Fibroblast of lung (primary cell): ENCODE results near the gene LY6G6C. TPM values are rescaled to one million over a fixed set of nuclear protein-coding genes. Genes with fewer than 3 reads are reported as not detected.

ENCODE experiments used
- DNase-seq, 2 donors: peaks; one replicate each; pipeline versions ENCODE4 v3.0.0 to v3.0.0-alpha.2; 2010; ENCODE audit warnings: low read depth in 2 of 2
- H2AFZ ChIP-seq: 2 replicates; pipeline ENCODE4 v1.5.1; 2012; ENCODE audit warnings: low read length, control low read depth, inconsistent platforms
- H3K27ac ChIP-seq: 2 replicates; pipeline ENCODE4 v1.5.1; 2011; ENCODE audit warnings: low read length, control low read depth; ENCODE audit not compliant: insufficient read depth
- H3K27me3 ChIP-seq: 2 replicates; pipeline ENCODE4 v1.5.1; 2011; ENCODE audit warnings: mild to moderate bottlenecking, low read length; ENCODE audit not compliant: control insufficient read depth, insufficient read depth
- H3K36me3 ChIP-seq: 2 replicates; pipeline ENCODE4 v1.5.1; 2011; ENCODE audit warnings: low read length; ENCODE audit not compliant: control insufficient read depth, insufficient read depth
- H3K4me1 ChIP-seq: 2 replicates; pipeline ENCODE4 v1.5.1; 2011; ENCODE audit warnings: low read length; ENCODE audit not compliant: control insufficient read depth, insufficient read depth; ENCODE audit errors: extremely low read depth
- H3K4me2 ChIP-seq: 2 replicates; pipeline ENCODE4 v1.5.1; 2011; ENCODE audit warnings: low read length, control low read depth; ENCODE audit not compliant: insufficient read depth; ENCODE audit errors: extremely low read depth
- H3K4me3 ChIP-seq, 4 experiments: fragments of 200-600 bp in 1 of 4; sonication (generic) in 1 of 4; replicated peaks in 1 of 4; 2 replicates each; pipeline ENCODE4 v1.5.1; 2011 to 2016; ENCODE audit warnings: low read length in 4 of 4, low read depth in 3 of 4, mild to moderate bottlenecking in 3 of 4, control low read depth in 2 of 4, inconsistent platforms in 1 of 4, mixed read lengths in 1 of 4; ENCODE audit not compliant: insufficient read depth in 1 of 4; ENCODE audit errors: control extremely low read depth in 1 of 4
- H3K79me2 ChIP-seq: 2 replicates; pipeline ENCODE4 v1.5.1; 2012; ENCODE audit warnings: mild to moderate bottlenecking, low read length, inconsistent platforms; ENCODE audit not compliant: control insufficient read depth, insufficient read depth
- H3K9ac ChIP-seq: 2 replicates; pipeline ENCODE4 v1.5.1; 2011; ENCODE audit warnings: mild to moderate bottlenecking, low read length, control low read depth; ENCODE audit not compliant: insufficient read depth
- H3K9me3 ChIP-seq: 2 replicates; pipeline ENCODE4 v1.5.1; 2012; ENCODE audit warnings: low read depth, low read length; ENCODE audit not compliant: control insufficient read depth, insufficient read depth
- H4K20me1 ChIP-seq: 2 replicates; pipeline ENCODE4 v1.5.1; 2011; ENCODE audit warnings: low read length; ENCODE audit not compliant: control insufficient read depth, insufficient read depth; ENCODE audit errors: extremely low read depth
- EZH2 ChIP-seq: IDR thresholded peaks from 2 replicates; pipeline ENCODE4 v1.5.1; 2012; ENCODE audit warnings: low read length, control low read depth, mild to moderate bottlenecking; ENCODE audit errors: missing control alignments
- polyA plus RNA-seq, 2 donors: library from polyadenylated mRNA; depleted of rRNA in 1 of 2; stranded (reverse) in 1 of 2; unstranded in 1 of 2; fragments of >200 nt; gene quantifications; 2 replicates each; pipeline ENCODE4 v1.2.1, GENCODE V29; 2011 to 2012; ENCODE audit warnings: missing spikeins in 1 of 2
- total RNA-seq: library from RNA; depleted of rRNA; stranded (reverse); fragments of >200 nt; gene quantifications from 2 replicates; pipeline ENCODE4 v1.2.1, GENCODE V29; 2014
- TF ChIP-seq, protein P1 (sequence below), 2 donors: IDR thresholded peaks in 1 of 2; conservative IDR thresholded peaks in 1 of 2; 1 replicate in 1 of 2; 2 replicates in 1 of 2; pipeline ENCODE4 v1.5.1; 2011 to 2012; ENCODE audit warnings: low read length in 2 of 2, control low read depth in 1 of 2, inconsistent platforms in 1 of 2, low read depth in 1 of 2, mild to moderate bottlenecking in 1 of 2

LY6G6C gene
- total and polyA plus RNA-seq, 2 donors (not counting 1 experiment from before 2014, with no cell fraction given) = not detected

GRCh38 chr6:31687860-31688693, 33.5 kb downstream of the LY6G6C start:
- H2AFZ ChIP-seq = no peak overlapping the region
- no peak for DNase-seq
- peaks cover 30% of the 10 kb centered on the region for H3K36me3 ChIP-seq
- TF ChIP-seq, protein P1, sequence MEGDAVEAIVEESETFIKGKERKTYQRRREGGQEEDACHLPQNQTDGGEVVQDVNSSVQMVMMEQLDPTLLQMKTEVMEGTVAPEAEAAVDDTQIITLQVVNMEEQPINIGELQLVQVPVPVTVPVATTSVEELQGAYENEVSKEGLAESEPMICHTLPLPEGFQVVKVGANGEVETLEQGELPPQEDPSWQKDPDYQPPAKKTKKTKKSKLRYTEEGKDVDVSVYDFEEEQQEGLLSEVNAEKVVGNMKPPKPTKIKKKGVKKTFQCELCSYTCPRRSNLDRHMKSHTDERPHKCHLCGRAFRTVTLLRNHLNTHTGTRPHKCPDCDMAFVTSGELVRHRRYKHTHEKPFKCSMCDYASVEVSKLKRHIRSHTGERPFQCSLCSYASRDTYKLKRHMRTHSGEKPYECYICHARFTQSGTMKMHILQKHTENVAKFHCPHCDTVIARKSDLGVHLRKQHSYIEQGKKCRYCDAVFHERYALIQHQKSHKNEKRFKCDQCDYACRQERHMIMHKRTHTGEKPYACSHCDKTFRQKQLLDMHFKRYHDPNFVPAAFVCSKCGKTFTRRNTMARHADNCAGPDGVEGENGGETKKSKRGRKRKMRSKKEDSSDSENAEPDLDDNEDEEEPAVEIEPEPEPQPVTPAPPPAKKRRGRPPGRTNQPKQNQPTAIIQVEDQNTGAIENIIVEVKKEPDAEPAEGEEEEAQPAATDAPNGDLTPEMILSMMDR (conservative IDR thresholded peaks at IDR 0.05 in 1 of 2, IDR thresholded peaks at IDR 0.05 in 1 of 2; ENCODE audit: low read depth in 1 of 2, low read length in 2 of 2) = no peak
- TF ChIP-seq EZH2 = no peak
- peaks cover 2% of the 10 kb centered on the region for H3K4me1 ChIP-seq
- no peak overlapping the region for H3K4me2 ChIP-seq
- no peaks in the 10 kb centered on the region for H3K27me3 ChIP-seq
- no peaks in the 10 kb centered on the region for H3K79me2 ChIP-seq
- no peak overlapping the region for H3K4me3 ChIP-seq
- no peak overlapping the region for H3K9ac ChIP-seq
- no peak overlapping the region for H3K27ac ChIP-seq
- no peaks in the 10 kb centered on the region for H4K20me1 ChIP-seq
- H3K9me3 ChIP-seq = no peaks in the 10 kb centered on the region

DNA sequence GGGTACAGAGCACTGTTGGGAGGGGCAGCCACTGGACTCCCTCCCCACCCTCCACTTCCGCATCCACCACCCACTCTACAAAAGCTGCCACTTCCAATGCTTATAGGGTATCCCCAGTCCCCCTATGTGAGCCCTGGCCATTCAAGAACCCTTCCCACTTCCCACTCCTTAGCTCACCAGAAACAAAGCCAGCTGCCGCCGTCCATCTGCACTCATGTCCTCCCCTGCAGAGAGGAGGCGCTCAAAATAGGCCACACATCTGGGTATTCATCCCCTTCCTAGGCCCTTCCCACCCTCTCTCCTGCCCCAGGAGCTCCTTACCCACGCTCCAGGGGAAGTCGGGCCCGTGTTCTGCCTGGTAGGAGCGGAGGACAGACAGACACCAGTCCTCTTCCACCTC, 34.2 kb downstream of the LY6G6C start:
- no peaks in the 10 kb centered on the region for H3K9me3 ChIP-seq
- no peak overlapping the region for H3K4me2 ChIP-seq
- TF ChIP-seq EZH2 = no peak
- TF ChIP-seq, protein P1 (conservative IDR thresholded peaks at IDR 0.05 in 1 of 2, IDR thresholded peaks at IDR 0.05 in 1 of 2; ENCODE audit: low read depth in 1 of 2, low read length in 2 of 2) = no peak
- H4K20me1 ChIP-seq = no peaks in the 10 kb centered on the region
- H3K36me3 ChIP-seq = peaks cover 26% of the 10 kb centered on the region
- H2AFZ ChIP-seq = no peak overlapping the region
- no peaks in the 10 kb centered on the region for H3K79me2 ChIP-seq
- H3K9ac ChIP-seq = no peak overlapping the region
- no peak overlapping the region for H3K4me3 ChIP-seq
- peaks cover 3% of the 10 kb centered on the region for H3K4me1 ChIP-seq
- H3K27me3 ChIP-seq = no peaks in the 10 kb centered on the region
- no peak for DNase-seq
- no peak overlapping the region for H3K27ac ChIP-seq

DNA sequence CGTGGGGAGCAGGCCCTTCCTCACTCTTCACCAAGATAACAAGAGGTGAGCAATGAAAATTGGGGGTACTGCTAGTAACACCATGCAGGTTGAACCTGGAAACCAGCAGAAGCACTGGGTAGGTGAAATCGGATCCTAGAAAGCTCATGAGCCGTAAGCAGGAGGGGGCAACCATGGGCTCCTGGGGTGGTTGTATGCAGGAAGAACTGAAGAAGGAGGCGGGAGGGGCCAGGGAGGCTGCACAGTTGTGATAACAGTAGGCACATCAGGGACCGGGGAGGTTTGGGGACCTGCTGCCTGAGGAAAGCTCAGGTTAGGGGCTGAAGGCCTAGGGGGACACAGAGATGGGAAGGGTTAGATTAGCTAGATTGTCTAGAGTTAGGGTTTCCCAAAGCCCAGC, 35.1 kb downstream of the LY6G6C start:
- Histone ChIP-seq H3K36me3 (peaks cover 26% of the 10 kb centered on the region), H3K9ac (no peak overlapping the region), H3K4me3 (no peak overlapping the region), H3K27ac (no peak overlapping the region), H3K79me2 (no peaks in the 10 kb centered on the region), H3K9me3 (no peaks in the 10 kb centered on the region), H2AFZ (no peak overlapping the region), H4K20me1 (no peaks in the 10 kb centered on the region), H3K4me1 (peaks cover 3% of the 10 kb centered on the region), H3K27me3 (no peaks in the 10 kb centered on the region), H3K4me2 (no peak overlapping the region)
- no peak for TF ChIP-seq EZH2
- TF ChIP-seq, protein P1 (conservative IDR thresholded peaks at IDR 0.05 in 1 of 2, IDR thresholded peaks at IDR 0.05 in 1 of 2; ENCODE audit: low read depth in 1 of 2, low read length in 2 of 2) = no peak
- DNase-seq = no peak
